ENCODE data around the gene ZBTB24. TPM values are rescaled to one million over a fixed set of nuclear protein-coding genes. Genes with fewer than 3 reads are reported as not detected.

Gene ZBTB24
- polyA plus RNA-seq, 2 of the 4 experiments (the other 2 are of a cell fraction): 4.5 to 5.4 TPM

DNA sequence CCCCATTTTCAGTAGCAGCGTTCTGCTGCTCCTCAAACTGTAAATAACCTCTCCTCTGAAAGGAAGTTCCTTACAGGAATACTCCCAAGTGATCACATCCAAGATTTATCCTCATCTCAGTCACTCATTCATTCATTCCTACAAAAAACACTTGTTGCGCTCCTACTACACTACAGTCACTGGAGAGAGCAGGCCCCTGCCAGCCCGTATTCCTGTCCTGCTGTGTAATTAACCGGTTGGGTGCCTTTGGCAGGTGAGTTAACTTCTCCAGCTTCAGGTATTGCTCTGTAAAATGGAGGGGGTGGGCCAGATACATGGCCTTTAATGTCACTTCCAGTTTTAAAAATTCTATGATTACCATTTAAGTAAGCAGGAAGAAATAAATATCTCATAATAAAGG is 15.0 kb upstream of the ZBTB24 start:
- no peak overlapping the region for H3K4me2 ChIP-seq
- DNase-seq (ENCODE audit: low read depth in 1 of 2, low spot score in 1 of 2) (no peak), ATAC-seq (no peak), FAIRE-seq (no peak)
- H3K4me1 ChIP-seq: no peaks in the 10 kb centered on the region
- WGBS (ENCODE audit: missing lambda C conversion rate): 66% methylated on average over 4 of the region's 4 CpGs
- no peak overlapping the region for H3K27ac ChIP-seq
- H3K4me3 ChIP-seq: no peak overlapping the region
- TF ChIP-seq CHD4 (IDR thresholded peaks at IDR 0.05; ENCODE audit: borderline replicate concordance): no peak
- TF ChIP-seq, protein P1, sequence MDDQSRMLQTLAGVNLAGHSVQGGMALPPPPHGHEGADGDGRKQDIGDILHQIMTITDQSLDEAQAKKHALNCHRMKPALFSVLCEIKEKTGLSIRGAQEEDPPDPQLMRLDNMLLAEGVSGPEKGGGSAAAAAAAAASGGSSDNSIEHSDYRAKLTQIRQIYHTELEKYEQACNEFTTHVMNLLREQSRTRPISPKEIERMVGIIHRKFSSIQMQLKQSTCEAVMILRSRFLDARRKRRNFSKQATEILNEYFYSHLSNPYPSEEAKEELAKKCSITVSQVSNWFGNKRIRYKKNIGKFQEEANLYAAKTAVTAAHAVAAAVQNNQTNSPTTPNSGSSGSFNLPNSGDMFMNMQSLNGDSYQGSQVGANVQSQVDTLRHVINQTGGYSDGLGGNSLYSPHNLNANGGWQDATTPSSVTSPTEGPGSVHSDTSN (IDR thresholded peaks at IDR 0.05): no peak
- TF ChIP-seq HOXB5 (CRISPR knock-in tag; IDR thresholded peaks at IDR 0.05): no peak
- no peak for TF ChIP-seq RNF2 (IDR thresholded peaks at IDR 0.05; ENCODE audit: borderline replicate concordance, low read depth)
- no peak for TF ChIP-seq CBX8 (IDR thresholded peaks at IDR 0.05)
- TF ChIP-seq, protein P2, sequence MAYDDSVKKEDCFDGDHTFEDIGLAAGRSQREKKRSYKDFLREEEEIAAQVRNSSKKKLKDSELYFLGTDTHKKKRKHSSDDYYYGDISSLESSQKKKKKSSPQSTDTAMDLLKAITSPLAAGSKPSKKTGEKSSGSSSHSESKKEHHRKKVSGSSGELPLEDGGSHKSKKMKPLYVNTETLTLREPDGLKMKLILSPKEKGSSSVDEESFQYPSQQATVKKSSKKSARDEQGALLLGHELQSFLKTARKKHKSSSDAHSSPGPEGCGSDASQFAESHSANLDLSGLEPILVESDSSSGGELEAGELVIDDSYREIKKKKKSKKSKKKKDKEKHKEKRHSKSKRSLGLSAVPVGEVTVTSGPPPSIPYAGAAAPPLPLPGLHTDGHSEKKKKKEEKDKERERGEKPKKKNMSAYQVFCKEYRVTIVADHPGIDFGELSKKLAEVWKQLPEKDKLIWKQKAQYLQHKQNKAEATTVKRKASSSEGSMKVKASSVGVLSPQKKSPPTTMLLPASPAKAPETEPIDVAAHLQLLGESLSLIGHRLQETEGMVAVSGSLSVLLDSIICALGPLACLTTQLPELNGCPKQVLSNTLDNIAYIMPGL (CRISPR knock-in tag; IDR thresholded peaks at IDR 0.05; ENCODE audit: borderline replicate concordance): no peak
- TF ChIP-seq GATA3 (IDR thresholded peaks at IDR 0.05; ENCODE audit: borderline replicate concordance): no peak
- TF ChIP-seq, protein P3, sequence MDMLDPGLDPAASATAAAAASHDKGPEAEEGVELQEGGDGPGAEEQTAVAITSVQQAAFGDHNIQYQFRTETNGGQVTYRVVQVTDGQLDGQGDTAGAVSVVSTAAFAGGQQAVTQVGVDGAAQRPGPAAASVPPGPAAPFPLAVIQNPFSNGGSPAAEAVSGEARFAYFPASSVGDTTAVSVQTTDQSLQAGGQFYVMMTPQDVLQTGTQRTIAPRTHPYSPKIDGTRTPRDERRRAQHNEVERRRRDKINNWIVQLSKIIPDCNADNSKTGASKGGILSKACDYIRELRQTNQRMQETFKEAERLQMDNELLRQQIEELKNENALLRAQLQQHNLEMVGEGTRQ (IDR thresholded peaks at IDR 0.05): no peak
- no peak for TF ChIP-seq RAD21 (conservative IDR thresholded peaks at IDR 0.05 in 1 of 2, IDR thresholded peaks at IDR 0.05 in 1 of 2)
- TF ChIP-seq, protein P4, sequence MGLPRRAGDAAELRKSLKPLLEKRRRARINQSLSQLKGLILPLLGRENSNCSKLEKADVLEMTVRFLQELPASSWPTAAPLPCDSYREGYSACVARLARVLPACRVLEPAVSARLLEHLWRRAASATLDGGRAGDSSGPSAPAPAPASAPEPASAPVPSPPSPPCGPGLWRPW (IDR thresholded peaks at IDR 0.05): no peak
- TF ChIP-seq ESRRA (IDR thresholded peaks at IDR 0.05; ENCODE audit: borderline replicate concordance, low read length): no peak
- TF ChIP-seq EP300 (IDR thresholded peaks at IDR 0.05): no peak
- no peak for TF ChIP-seq NPAS2 (CRISPR knock-in tag; IDR thresholded peaks at IDR 0.05; ENCODE audit: borderline replicate concordance)
- TF ChIP-seq, protein P5, sequence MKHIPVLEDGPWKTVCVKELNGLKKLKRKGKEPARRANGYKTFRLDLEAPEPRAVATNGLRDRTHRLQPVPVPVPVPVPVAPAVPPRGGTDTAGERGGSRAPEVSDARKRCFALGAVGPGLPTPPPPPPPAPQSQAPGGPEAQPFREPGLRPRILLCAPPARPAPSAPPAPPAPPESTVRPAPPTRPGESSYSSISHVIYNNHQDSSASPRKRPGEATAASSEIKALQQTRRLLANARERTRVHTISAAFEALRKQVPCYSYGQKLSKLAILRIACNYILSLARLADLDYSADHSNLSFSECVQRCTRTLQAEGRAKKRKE (CRISPR knock-in tag; IDR thresholded peaks at IDR 0.05; ENCODE audit: low read depth): no peak
- no peak for TF ChIP-seq NR3C1 (IDR thresholded peaks at IDR 0.05)
- no peaks in the 10 kb centered on the region for H3K9me3 ChIP-seq
- POLR2A ChIA-PET: no interaction called here
- CTCF ChIA-PET: interaction anchor here (1.2 kb wide), 1 partner anchor 12 kb away, joined by 3 read pairs; no protein-coding TSS in a partner anchor

DNA sequence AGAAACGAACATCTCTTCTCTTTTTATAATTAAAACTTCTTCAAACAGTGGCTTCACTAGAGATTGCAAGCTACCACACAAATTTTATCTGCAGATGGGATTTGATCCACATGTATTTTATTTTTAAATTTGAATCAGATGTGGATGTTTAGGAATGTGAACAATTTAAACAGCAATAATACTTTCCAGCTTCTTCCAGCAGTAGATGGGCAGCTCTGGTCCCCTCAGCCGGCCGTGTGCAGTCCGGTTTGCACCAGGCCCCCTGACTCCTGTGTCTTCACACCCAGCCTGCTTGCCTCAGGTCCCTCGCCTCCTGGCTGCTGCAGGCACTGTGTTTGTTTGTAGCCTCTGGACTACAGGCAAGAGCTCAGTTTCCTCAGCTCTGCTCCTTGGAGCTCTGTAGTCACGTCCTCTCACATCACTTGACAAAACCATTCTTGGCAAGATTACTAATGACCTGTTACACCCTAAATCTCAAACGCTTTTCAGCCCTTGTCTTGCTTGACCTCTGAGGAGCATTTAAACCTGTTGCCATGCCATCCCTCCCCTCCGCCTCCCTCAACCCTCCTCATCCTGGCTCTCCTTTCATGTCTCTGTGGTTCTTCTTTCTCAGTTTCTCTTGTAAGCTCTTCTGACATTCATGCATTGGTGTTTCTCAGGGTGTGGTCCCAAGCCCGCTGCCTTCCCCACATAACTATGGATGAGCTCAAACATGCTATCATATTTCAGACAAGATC is 13.2 kb upstream of the ZBTB24 start:
- 52% methylated on average over 8 of the region's 9 CpGs for WGBS (ENCODE audit: missing lambda C conversion rate)
- Histone ChIP-seq H3K4me3 (no peak overlapping the region), H3K27ac (no peak overlapping the region), H3K9me3 (no peaks in the 10 kb centered on the region), H3K4me2 (no peak overlapping the region), H3K4me1 (no peaks in the 10 kb centered on the region)
- CTCF ChIA-PET: interaction anchor here (0.6 to 0.7 kb wide), 2 partner anchors 112 to 842 kb away, joined by 3 to 4 read pairs; no protein-coding TSS in a partner anchor
- FAIRE-seq (no peak), ATAC-seq (no peak), DNase-seq (ENCODE audit: low read depth in 1 of 2, low spot score in 1 of 2) (no peak)
- POLR2A ChIA-PET: no interaction called here
- TF ChIP-seq, protein P6, sequence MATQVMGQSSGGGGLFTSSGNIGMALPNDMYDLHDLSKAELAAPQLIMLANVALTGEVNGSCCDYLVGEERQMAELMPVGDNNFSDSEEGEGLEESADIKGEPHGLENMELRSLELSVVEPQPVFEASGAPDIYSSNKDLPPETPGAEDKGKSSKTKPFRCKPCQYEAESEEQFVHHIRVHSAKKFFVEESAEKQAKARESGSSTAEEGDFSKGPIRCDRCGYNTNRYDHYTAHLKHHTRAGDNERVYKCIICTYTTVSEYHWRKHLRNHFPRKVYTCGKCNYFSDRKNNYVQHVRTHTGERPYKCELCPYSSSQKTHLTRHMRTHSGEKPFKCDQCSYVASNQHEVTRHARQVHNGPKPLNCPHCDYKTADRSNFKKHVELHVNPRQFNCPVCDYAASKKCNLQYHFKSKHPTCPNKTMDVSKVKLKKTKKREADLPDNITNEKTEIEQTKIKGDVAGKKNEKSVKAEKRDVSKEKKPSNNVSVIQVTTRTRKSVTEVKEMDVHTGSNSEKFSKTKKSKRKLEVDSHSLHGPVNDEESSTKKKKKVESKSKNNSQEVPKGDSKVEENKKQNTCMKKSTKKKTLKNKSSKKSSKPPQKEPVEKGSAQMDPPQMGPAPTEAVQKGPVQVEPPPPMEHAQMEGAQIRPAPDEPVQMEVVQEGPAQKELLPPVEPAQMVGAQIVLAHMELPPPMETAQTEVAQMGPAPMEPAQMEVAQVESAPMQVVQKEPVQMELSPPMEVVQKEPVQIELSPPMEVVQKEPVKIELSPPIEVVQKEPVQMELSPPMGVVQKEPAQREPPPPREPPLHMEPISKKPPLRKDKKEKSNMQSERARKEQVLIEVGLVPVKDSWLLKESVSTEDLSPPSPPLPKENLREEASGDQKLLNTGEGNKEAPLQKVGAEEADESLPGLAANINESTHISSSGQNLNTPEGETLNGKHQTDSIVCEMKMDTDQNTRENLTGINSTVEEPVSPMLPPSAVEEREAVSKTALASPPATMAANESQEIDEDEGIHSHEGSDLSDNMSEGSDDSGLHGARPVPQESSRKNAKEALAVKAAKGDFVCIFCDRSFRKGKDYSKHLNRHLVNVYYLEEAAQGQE (IDR thresholded peaks at IDR 0.05): no peak
- TF ChIP-seq CBX8 (IDR thresholded peaks at IDR 0.05) (no peak), HOXB13 (CRISPR knock-in tag; IDR thresholded peaks at IDR 0.05; ENCODE audit: low read depth) (no peak), CEBPB (IDR thresholded peaks at IDR 0.05) (no peak), MAZ (IDR thresholded peaks at IDR 0.05; ENCODE audit: borderline replicate concordance, low read depth, low read length) (no peak), RAD21 (conservative IDR thresholded peaks at IDR 0.05 in 1 of 2, IDR thresholded peaks at IDR 0.05 in 1 of 2) (no peak), TP53 (CRISPR knock-in tag; IDR thresholded peaks at IDR 0.05) (no peak), GATA3 (IDR thresholded peaks at IDR 0.05; ENCODE audit: borderline replicate concordance) (no peak), ESRRA (IDR thresholded peaks at IDR 0.05; ENCODE audit: borderline replicate concordance, low read length) (no peak), KDM1A (IDR thresholded peaks at IDR 0.05; ENCODE audit: low read depth) (no peak), FOSB (CRISPR knock-in tag; IDR thresholded peaks at IDR 0.05) (no peak), POLR2AphosphoS2 (conservative IDR thresholded peaks at IDR 0.05; ENCODE audit: low read length) (no peak), EHF (CRISPR knock-in tag; IDR thresholded peaks at IDR 0.05) (no peak), SREBF2 (IDR thresholded peaks at IDR 0.05) (no peak), POLR2A (IDR thresholded peaks at IDR 0.05; ENCODE audit: low read length) (no peak)
- TF ChIP-seq, protein P7, sequence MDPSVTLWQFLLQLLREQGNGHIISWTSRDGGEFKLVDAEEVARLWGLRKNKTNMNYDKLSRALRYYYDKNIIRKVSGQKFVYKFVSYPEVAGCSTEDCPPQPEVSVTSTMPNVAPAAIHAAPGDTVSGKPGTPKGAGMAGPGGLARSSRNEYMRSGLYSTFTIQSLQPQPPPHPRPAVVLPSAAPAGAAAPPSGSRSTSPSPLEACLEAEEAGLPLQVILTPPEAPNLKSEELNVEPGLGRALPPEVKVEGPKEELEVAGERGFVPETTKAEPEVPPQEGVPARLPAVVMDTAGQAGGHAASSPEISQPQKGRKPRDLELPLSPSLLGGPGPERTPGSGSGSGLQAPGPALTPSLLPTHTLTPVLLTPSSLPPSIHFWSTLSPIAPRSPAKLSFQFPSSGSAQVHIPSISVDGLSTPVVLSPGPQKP (IDR thresholded peaks at IDR 0.05; ENCODE audit: low read depth, low read length): no peak

Measured in A549 (cell line).